Fibroblast of skin of left quadriceps (primary cell): ENCODE results near the gene CNDP1.

Experiments used
- DNase-seq, 2 experiments: peaks; one replicate each; pipeline ENCODE4 v3.0.0-alpha.2; 2013; ENCODE audit warnings: low read depth in 2 of 2

The CNDP1 gene

GRCh38 chr18:74506448-74507084 is 27.7 kb upstream of the CNDP1 start:
- DNase-seq = peak; percentile 43 to 53

- DNase-seq = no peak
These were observed 27.0 kb upstream of the CNDP1 start for GRCh38 chr18:74507097-74507881.

GRCh38 chr18:74507927-74508326 is 26.4 kb upstream of the CNDP1 start:
- DNase-seq = no peak

- DNase-seq = no peak
These were observed 25.9 kb upstream of the CNDP1 start for GRCh38 chr18:74508366-74508765.

- DNase-seq = no peak
These were observed 25.5 kb upstream of the CNDP1 start for GRCh38 chr18:74508821-74509225.

GRCh38 chr18:74509856-74510769 is 24.2 kb upstream of the CNDP1 start:
- DNase-seq = no peak

- no peak for DNase-seq
These were observed 23.6 kb upstream of the CNDP1 start for GRCh38 chr18:74510770-74511095.

GRCh38 chr18:74511823-74512222 is 22.5 kb upstream of the CNDP1 start:
- DNase-seq = no peak

GRCh38 chr18:74512321-74513053 is 21.8 kb upstream of the CNDP1 start:
- no peak for DNase-seq

GRCh38 chr18:74513149-74513882 is 21.0 kb upstream of the CNDP1 start:
- DNase-seq = no peak

- DNase-seq = no peak
These were observed 20.5 kb upstream of the CNDP1 start for GRCh38 chr18:74513883-74514205.

- DNase-seq = no peak
These were observed 19.3 kb upstream of the CNDP1 start for GRCh38 chr18:74514860-74515495.

GRCh38 chr18:74515620-74516231 is 18.6 kb upstream of the CNDP1 start:
- no peak for DNase-seq

GRCh38 chr18:74516271-74517235 is 17.7 kb upstream of the CNDP1 start:
- no peak for DNase-seq

GRCh38 chr18:74517236-74517630 is 17.1 kb upstream of the CNDP1 start:
- DNase-seq = no peak

GRCh38 chr18:74518456-74519295 is 15.6 kb upstream of the CNDP1 start:
- DNase-seq = no peak

GRCh38 chr18:74519320-74520095 is 14.8 kb upstream of the CNDP1 start:
- DNase-seq = no peak
